K562 (cell line): ENCODE data around the gene HFE. TPM values are rescaled to one million over a fixed set of nuclear protein-coding genes. Genes with fewer than 3 reads are reported as not detected.

Source experiments
- E2F3 ChIP-seq: fragments of 250-450 bp; sonication (Bioruptor Pico); IDR thresholded peaks from 2 replicates; pipeline ENCODE4 v1.4.0; 2020; ENCODE audit warnings: mild to moderate bottlenecking
- FOXA1 ChIP-seq: fragments of 450-650 bp; IDR thresholded peaks from 2 replicates; pipeline ENCODE4 v1.6.1; 2016; ENCODE audit warnings: mild to moderate bottlenecking, borderline replicate concordance
- GATA2 ChIP-seq: sonication (generic); formaldehyde crosslinking; IDR thresholded peaks from 2 replicates; pipeline ENCODE4 v1.4.0; 2020; ENCODE audit warnings: mild to moderate bottlenecking, missing genetic modification reagents
- GTF2F1 ChIP-seq: IDR thresholded peaks from 2 replicates; pipeline ENCODE4 v1.6.1; 2011; ENCODE audit warnings: low read depth, low read length, improper control_type of control experiment
- IFI16 ChIP-seq: fragments of 250-450 bp; sonication (Bioruptor Pico); IDR thresholded peaks from 2 replicates; pipeline ENCODE4 v2.1.2; 2022; ENCODE audit warnings: mild to moderate bottlenecking, inconsistent platforms
- LEF1 ChIP-seq: fragments of 450-650 bp; IDR thresholded peaks from 2 replicates; pipeline ENCODE4 v1.6.1; 2016; ENCODE audit warnings: mild to moderate bottlenecking
- MLLT1 ChIP-seq, 2 experiments: fragments of 450-650 bp; IDR thresholded peaks; 2 replicates each; pipeline ENCODE4 v1.6.1; 2016
- NR4A1 ChIP-seq, 2 experiments: fragments of 250-450 bp in 1 of 2; fragments of 450-650 bp in 1 of 2; sonication (Bioruptor Pico) in 1 of 2; IDR thresholded peaks; 2 replicates each; pipeline versions ENCODE4 v1.4.0 to v1.6.1; 2016 to 2020; ENCODE audit warnings: mild to moderate bottlenecking in 2 of 2, missing compliant biosample characterization in 1 of 2, missing genetic modification characterization in 1 of 2, moderate library complexity in 1 of 2
- POLR2G ChIP-seq: fragments of 200-400 bp; formaldehyde crosslinking; IDR thresholded peaks from 2 replicates; pipeline ENCODE4 v1.6.1; 2017; ENCODE audit warnings: low read depth, mild to moderate bottlenecking, antibody characterized with exemption, low read length, moderate library complexity
- RNF219 ChIP-seq: fragments of 250-450 bp; sonication (Bioruptor Pico); IDR thresholded peaks from 2 replicates; pipeline ENCODE4 v1.5.0; 2022; ENCODE audit warnings: mild to moderate bottlenecking
- SMARCC2 ChIP-seq: fragments of 450-650 bp; IDR thresholded peaks from 2 replicates; pipeline ENCODE4 v1.6.1; 2017; ENCODE audit warnings: antibody characterized with exemption, moderate library complexity, mild to moderate bottlenecking, low read depth
- SP2 ChIP-seq: IDR thresholded peaks from 2 replicates; pipeline ENCODE4 v1.6.1; 2011; ENCODE audit warnings: mild to moderate bottlenecking, low read depth, low read length, moderate library complexity; ENCODE audit not compliant: poor library complexity, severe bottlenecking; ENCODE audit errors: extremely low read depth
- TRIM25 ChIP-seq: fragments of 450-650 bp; IDR thresholded peaks from 2 replicates; pipeline ENCODE4 v1.7.0; 2016; ENCODE audit warnings: borderline replicate concordance
- WHSC1 ChIP-seq: IDR thresholded peaks from one replicate; pipeline ENCODE4 v1.6.1; 2012; ENCODE audit warnings: low read length, control low read depth, inconsistent platforms
- ZEB2 ChIP-seq: fragments of 450-650 bp; IDR thresholded peaks from 2 replicates; pipeline ENCODE4 v1.6.1; 2016
- ZNF395 ChIP-seq: fragments of 200-800 bp; sonication (Bioruptor generic); IDR thresholded peaks from 2 replicates; pipeline ENCODE4 v1.6.1; 2017; ENCODE audit warnings: missing genetic modification characterization, missing compliant biosample characterization
- ZNF512 ChIP-seq: IDR thresholded peaks from 2 replicates; pipeline ENCODE4 v1.6.1; 2016; ENCODE audit warnings: missing genetic modification characterization, missing compliant biosample characterization
- ZNF668 ChIP-seq: fragments of 250-450 bp; sonication (Bioruptor Pico); IDR thresholded peaks from 2 replicates; pipeline ENCODE4 v1.8.0; 2022; ENCODE audit warnings: mild to moderate bottlenecking, inconsistent platforms
- polyA plus RNA-seq, 8 experiments: library from polyadenylated mRNA; depleted of rRNA in 4 of 8; stranded (reverse) in 5 of 8; unstranded in 3 of 8; fragments of >200 nt; fragmentation: Nextera tagmentation in 2 of 8; fragmentation: Illumina TruSeq in 1 of 8; extraction: Ambion mirVana in 2 of 8; extraction: Trizol in 1 of 8; gene quantifications; 2 replicates each; pipeline versions ENCODE4 v1.2.1 to v1.2.3, GENCODE V29; 2011 to 2014; ENCODE audit warnings: inconsistent platforms in 1 of 8, missing spikeins in 1 of 8
- total RNA-seq, 7 experiments: library from RNA; depleted of rRNA in 6 of 7; stranded (reverse); fragments of >200 nt in 6 of 7; fragmentation: Illumina TruSeq in 2 of 7; extraction: Trizol in 2 of 7; gene quantifications; 2 replicates each; pipeline versions ENCODE4 v1.2.1 to v1.2.3, GENCODE V29; 2011 to 2021; ENCODE audit warnings: low replicate concordance in 1 of 7

HFE gene
- total and polyA plus RNA-seq, 9 of the 15 experiments (the other 6 are each of a cell fraction or from before 2014, with no cell fraction given) = 0.14 to 1.2 (median 0.76) TPM

- no peak for TF ChIP-seq NR4A1 (CRISPR knock-in tag; IDR thresholded peaks at IDR 0.05)
- no peak for TF ChIP-seq NR4A1 (tag; IDR thresholded peaks at IDR 0.05)
- peak; percentile 94 for TF ChIP-seq ZEB2
- TF ChIP-seq SMARCC2 = no peak
- TF ChIP-seq TRIM25 = no peak
- no peak for TF ChIP-seq IFI16 (CRISPR knock-in tag)
- TF ChIP-seq SP2 = no peak
- no peak for TF ChIP-seq LEF1
- TF ChIP-seq FOXA1 = no peak
- 0 out of 2 replicates have a peak, but pooled peaks have one; percentile 18 for TF ChIP-seq RNF219
- peak; percentile 49; the same call in 1 of the 2 replicates for TF ChIP-seq ZNF668
- peak; percentile 73 for TF ChIP-seq POLR2G
- TF ChIP-seq E2F3 (CRISPR knock-in tag) = no peak
- no peak for TF ChIP-seq WHSC1
- no peak for TF ChIP-seq GATA2
- peak; percentile 75 for TF ChIP-seq ZNF395 (CRISPR knock-in tag)
- TF ChIP-seq ZNF512 (tag) = no peak
- peak in 1 of 2 experiments; percentile 98; a peak in 3 of 4 replicates for TF ChIP-seq MLLT1 (IDR thresholded peaks at IDR 0.05)
- peak; percentile 56; the same call in 1 of the 2 replicates for TF ChIP-seq GTF2F1
Observed at GRCh38 chr6:26122793-26123674, 35.8 kb downstream of the HFE start (continued).
